DOHH2 (cell line): Measurements from ENCODE around the gene CCDC85C.

Experiments
- H3F3A ChIP-seq: fragments of 200-600 bp; sonication (generic), shearing (Covaris generic); 2 replicates; pipeline ENCODE4 v1.6.0; 2016; ENCODE audit warnings: antibody characterized with exemption, mild to moderate bottlenecking; ENCODE audit not compliant: control insufficient read depth, insufficient read depth
- H3K27ac ChIP-seq: fragments of 200-600 bp; sonication (generic); 2 replicates; pipeline ENCODE4 v1.5.1; 2014; ENCODE audit warnings: low read depth, mild to moderate bottlenecking, low read length, moderate library complexity
- H3K27me3 ChIP-seq: fragments of 200-600 bp; sonication (generic); 2 replicates; pipeline ENCODE4 v1.6.1; 2014; ENCODE audit warnings: mild to moderate bottlenecking, low read length, mixed read lengths; ENCODE audit not compliant: control insufficient read depth
- H3K36me3 ChIP-seq: fragments of 200-600 bp; sonication (generic); 2 replicates; pipeline ENCODE4 v1.6.1; 2014; ENCODE audit warnings: mild to moderate bottlenecking, low read length, moderate library complexity, mixed read lengths; ENCODE audit not compliant: control insufficient read depth
- H3K4me1 ChIP-seq: fragments of 200-600 bp; sonication (generic); 2 replicates; pipeline ENCODE4 v1.6.1; 2014; ENCODE audit warnings: mild to moderate bottlenecking, low read length, mixed read lengths; ENCODE audit not compliant: control insufficient read depth
- H3K4me2 ChIP-seq: fragments of 200-600 bp; sonication (generic); 2 replicates; pipeline ENCODE4 v1.6.0; 2014; ENCODE audit warnings: mild to moderate bottlenecking, low read length, moderate library complexity
- H3K4me3 ChIP-seq: fragments of 200-600 bp; sonication (generic); 2 replicates; pipeline ENCODE4 v1.5.1; 2014; ENCODE audit warnings: mild to moderate bottlenecking, low read length, mixed read lengths
- H3K79me2 ChIP-seq: fragments of 200-600 bp; sonication (generic); 2 replicates; pipeline ENCODE4 v1.6.1; 2014; ENCODE audit warnings: mild to moderate bottlenecking, low read length, mixed read lengths; ENCODE audit not compliant: control insufficient read depth
- H3K9me2 ChIP-seq: fragments of 200-600 bp; sonication (generic); replicated peaks from 2 replicates; pipeline ENCODE4 v1.6.1; 2014; ENCODE audit warnings: mild to moderate bottlenecking, low read length, mixed read lengths; ENCODE audit not compliant: control insufficient read depth
- H3K9me3 ChIP-seq: fragments of 200-600 bp; sonication (generic); 2 replicates; pipeline ENCODE4 v1.6.1; 2014; ENCODE audit warnings: antibody characterized with exemption, low read length, mixed read lengths; ENCODE audit not compliant: control insufficient read depth, insufficient read depth
- H4K20me1 ChIP-seq: fragments of 200-600 bp; sonication (generic); 2 replicates; pipeline ENCODE4 v1.6.0; 2014; ENCODE audit warnings: low read depth, mild to moderate bottlenecking, antibody characterized with exemption, low read length, moderate library complexity; ENCODE audit not compliant: control insufficient read depth, insufficient read depth
- EZH2phosphoT487 ChIP-seq: fragments of 200-600 bp; sonication (generic); IDR thresholded peaks from 2 replicates; pipeline ENCODE4 v1.6.1; 2017; ENCODE audit warnings: borderline replicate concordance, mild to moderate bottlenecking, antibody characterized with exemption, low read length, moderate library complexity, mixed read lengths
- TF ChIP-seq, protein P1 (sequence below): fragments of 200-600 bp; sonication (generic); IDR thresholded peaks from one replicate; pipeline ENCODE4 v1.5.1; 2014; ENCODE audit warnings: antibody characterized with exemption, mild to moderate bottlenecking, low read depth, low read length; ENCODE audit not compliant: poor library complexity, severe bottlenecking

Gene CCDC85C

DNA sequence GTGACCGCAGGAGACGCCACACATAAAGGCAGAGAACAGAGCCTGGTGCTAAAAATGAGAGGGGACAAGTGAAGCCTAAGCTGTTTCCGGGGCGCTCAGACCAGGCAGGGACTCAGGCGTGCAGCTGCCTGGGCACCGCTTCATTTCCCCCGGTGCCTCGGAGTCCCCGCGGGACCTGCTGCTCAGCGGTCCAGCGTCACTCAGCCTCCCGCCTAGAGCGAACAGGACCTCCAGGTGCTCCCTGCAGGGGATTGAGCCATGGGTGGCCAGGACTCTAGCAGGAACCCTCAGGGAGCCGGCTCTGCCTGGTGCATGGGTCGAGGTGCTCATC lies 31.0 kb downstream of the CCDC85C start:
- Histone ChIP-seq H3K27ac (no peak overlapping the region), H3K4me1 (peaks cover 37% of the 10 kb centered on the region), H3K4me2 (peak overlapping the region; percentile 34), H3K9me2 (no peaks in the 10 kb centered on the region), H4K20me1 (no peaks in the 10 kb centered on the region), H3K27me3 (0 out of 2 replicates have a peak, but pooled peaks cover 7% of the 10 kb centered on the region), H3K79me2 (no peaks in the 10 kb centered on the region), H3K4me3 (0 out of 2 replicates have a peak overlapping the region, but pooled peaks have one; percentile 11), H3F3A (no peaks in the 10 kb centered on the region), H3K9me3 (no peaks in the 10 kb centered on the region), H3K36me3 (no peaks in the 10 kb centered on the region)
- TF ChIP-seq, protein P1, sequence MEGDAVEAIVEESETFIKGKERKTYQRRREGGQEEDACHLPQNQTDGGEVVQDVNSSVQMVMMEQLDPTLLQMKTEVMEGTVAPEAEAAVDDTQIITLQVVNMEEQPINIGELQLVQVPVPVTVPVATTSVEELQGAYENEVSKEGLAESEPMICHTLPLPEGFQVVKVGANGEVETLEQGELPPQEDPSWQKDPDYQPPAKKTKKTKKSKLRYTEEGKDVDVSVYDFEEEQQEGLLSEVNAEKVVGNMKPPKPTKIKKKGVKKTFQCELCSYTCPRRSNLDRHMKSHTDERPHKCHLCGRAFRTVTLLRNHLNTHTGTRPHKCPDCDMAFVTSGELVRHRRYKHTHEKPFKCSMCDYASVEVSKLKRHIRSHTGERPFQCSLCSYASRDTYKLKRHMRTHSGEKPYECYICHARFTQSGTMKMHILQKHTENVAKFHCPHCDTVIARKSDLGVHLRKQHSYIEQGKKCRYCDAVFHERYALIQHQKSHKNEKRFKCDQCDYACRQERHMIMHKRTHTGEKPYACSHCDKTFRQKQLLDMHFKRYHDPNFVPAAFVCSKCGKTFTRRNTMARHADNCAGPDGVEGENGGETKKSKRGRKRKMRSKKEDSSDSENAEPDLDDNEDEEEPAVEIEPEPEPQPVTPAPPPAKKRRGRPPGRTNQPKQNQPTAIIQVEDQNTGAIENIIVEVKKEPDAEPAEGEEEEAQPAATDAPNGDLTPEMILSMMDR, result no peak
- TF ChIP-seq EZH2phosphoT487, result no peak

DNA sequence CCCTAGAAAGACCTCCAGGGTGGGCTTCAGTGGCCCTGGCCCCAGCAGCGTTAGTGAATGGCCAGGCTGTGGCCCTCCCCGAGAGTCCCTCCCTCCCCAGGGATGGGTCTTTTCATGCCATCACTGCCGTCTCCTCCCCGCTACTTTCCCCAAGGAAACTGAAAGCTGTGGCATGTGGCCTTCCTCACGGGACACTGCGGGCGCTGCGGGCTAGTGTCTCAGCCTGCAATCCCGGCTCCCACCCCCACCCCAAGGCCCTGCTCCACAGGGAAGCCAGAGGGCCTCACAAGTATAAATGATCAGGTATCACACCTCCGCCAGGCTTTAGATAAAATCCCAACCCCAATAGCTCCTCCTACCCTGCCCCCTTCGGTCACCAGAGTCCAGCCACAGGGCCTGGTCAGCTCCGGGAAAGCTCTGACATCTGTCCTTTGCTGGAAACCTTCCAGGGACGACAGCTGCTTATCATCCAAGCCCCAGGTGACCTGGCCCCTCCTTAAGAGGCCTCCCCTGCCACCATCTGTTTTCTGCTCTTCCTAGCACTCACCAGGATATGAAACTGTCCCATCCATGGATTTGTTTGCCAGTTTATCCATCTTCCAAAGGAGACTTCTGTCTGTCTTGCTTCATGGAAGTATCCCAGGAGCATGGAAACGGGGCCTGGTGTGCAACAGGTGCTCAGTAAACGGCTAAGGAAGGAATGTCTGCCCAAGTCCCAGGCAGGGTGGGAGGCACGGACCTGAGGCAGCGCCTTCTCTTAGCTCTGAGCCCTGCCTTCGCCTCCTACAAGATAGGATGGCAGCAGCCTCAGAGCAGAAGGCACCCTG lies 31.6 kb downstream of the CCDC85C start:
- H3K27me3 ChIP-seq, result 0 out of 2 replicates have a peak, but pooled peaks cover 7% of the 10 kb centered on the region
- no peaks in the 10 kb centered on the region for H3F3A ChIP-seq
- H4K20me1 ChIP-seq, result no peaks in the 10 kb centered on the region
- H3K4me1 ChIP-seq, result peaks cover 37% of the 10 kb centered on the region
- H3K79me2 ChIP-seq, result no peaks in the 10 kb centered on the region
- 0 out of 2 replicates have a peak overlapping the region, but pooled peaks have one; percentile 11 for H3K4me3 ChIP-seq
- no peak overlapping the region for H3K27ac ChIP-seq
- H3K9me2 ChIP-seq, result no peaks in the 10 kb centered on the region
- H3K4me2 ChIP-seq, result peak overlapping the region; percentile 34
- TF ChIP-seq, protein P1, result no peak
- H3K36me3 ChIP-seq, result no peaks in the 10 kb centered on the region
- no peaks in the 10 kb centered on the region for H3K9me3 ChIP-seq

DNA sequence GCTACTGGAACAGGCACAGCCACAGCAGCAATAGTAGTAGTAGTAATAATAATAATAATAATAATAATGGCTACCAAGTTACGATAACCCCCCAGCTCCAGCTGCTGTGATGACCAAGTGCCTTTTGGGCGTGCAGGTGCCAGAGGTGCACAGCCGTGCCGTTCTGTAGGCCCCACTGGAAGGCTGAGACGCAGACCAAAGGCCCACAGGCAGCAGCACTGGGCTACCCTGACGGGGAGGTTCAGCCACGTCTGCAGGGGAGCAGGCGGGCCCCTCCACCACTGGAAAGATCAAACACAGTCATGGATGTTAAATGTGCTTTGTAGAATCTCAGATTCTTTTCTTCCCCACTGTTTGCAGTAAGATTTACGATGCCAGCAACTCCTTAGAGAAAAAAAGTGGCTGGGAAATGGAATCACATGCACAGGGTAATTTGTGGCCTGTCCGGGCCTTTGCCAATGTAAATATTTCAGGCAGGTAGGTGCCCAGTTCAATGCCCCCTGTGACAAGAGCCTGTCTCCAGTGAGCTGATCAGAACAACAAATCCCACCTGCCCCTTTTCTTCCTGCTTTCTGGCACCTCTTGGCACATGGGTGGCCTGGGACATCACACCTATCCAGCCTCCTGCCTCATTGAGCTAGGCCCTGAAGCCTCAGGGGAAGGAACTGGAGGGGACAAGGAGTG lies 32.6 kb downstream of the CCDC85C start:
- H3K36me3 ChIP-seq, result no peaks in the 10 kb centered on the region
- H4K20me1 ChIP-seq, result no peaks in the 10 kb centered on the region
- H3K79me2 ChIP-seq, result no peaks in the 10 kb centered on the region
- H3K27me3 ChIP-seq, result 0 out of 2 replicates have a peak, but pooled peaks cover 7% of the 10 kb centered on the region
- no peak overlapping the region for H3K4me2 ChIP-seq
- H3K27ac ChIP-seq, result no peak overlapping the region
- H3K9me3 ChIP-seq, result no peaks in the 10 kb centered on the region
- H3K9me2 ChIP-seq, result no peaks in the 10 kb centered on the region
- H3F3A ChIP-seq, result no peaks in the 10 kb centered on the region
- no peak overlapping the region for H3K4me3 ChIP-seq
- H3K4me1 ChIP-seq, result peaks cover 37% of the 10 kb centered on the region
- no peak for TF ChIP-seq EZH2phosphoT487
- TF ChIP-seq, protein P1, result no peak
